ENCODE results near the gene EIF2B5.
"Not testable (repeated sequence)": the region's sequence is repeated elsewhere in the genome, so short reads cannot be mapped to it uniquely, and the experiment has no call there.

The EIF2B5 gene

DNA sequence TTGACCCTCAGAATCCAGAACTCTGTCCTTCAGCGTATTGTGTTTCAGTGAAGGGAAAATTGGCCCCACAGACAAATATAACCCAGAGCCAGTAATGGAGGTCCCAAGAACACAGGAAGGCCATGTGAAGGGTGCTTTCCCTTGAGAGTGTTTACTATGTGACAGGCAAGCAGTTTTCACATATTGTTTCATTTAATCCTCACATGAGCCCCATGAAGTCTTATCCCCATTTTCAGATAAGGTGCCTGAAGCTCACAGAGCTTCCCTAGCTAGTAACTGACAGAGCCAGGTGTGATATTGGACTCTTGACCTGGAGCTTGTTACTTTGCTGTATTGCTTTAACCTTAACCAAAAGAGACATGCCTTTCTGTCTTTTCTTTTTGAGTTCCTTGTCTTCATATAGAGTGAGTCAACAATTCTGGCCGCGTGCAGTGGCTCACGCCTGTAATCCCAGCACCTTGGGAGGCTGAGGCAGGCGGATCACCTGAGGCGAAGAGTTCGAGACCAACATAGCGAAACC is 10.7 kb downstream of the EIF2B5 start:
- DNase-seq (ENCODE audit: low read depth in 2 of 2): no peak

DNA sequence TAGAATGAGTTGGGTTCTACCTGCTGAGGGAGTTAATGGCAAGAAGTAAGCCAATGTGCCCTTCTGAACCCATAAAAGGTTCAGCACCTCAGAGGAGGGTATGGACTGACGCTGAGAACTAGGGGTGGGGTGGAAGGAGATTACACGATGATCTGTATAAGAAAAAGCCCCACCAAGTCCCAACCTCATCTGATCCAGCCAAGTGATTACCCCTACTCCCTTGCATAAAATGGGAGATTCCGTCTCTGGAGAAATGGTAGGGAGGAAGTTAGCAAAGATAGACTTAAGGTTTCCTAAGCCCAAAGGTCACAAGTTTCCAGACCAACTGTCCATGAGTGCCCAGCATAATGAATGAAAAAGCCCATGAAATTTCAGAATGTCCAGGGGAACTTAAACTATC is 12.9 kb downstream of the EIF2B5 start:
- DNase-seq (ENCODE audit: low read depth in 2 of 2): no peak

DNA sequence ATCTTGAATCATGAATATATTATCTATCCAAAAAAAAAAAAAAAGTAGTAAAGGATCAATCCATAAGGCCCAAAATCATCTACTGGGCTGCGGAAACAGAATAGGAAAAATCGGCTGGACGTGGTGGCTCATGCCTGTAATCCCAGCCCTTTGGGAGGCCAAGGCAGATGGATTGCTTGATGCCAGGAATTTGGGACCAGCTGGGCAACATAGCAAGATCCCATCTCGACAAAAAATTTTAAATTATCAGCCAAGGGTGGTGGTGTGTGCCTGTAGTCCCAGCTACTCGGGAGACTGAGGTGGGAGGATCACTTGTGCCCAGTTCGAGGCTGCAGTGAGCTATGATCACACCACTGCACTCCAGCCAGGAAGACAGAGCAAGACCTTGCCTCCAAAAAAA is 14.0 kb downstream of the EIF2B5 start:
- DNase-seq (ENCODE audit: low read depth in 2 of 2): no peak

DNA sequence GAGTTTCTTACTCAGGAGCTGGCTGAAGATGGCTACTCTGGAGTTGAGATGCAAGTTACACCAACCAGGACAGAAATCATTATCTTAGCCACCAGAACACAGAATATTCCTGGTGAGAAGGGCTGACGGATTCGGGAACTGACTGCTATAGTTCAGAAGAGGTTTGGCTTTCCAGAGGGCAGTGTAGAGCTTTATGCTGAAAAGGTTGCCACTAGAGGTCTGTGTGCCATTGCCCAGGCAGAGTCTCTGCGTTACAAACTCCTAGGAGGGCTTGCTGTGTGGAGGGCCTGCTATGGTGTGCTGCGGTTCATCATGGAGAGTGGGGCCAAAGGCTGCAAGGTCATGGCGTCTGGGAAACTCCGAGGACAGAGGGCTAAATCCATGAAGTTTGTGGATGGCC is 14.6 kb downstream of the EIF2B5 start:
- DNase-seq (ENCODE audit: low read depth in 2 of 2): not testable (repeated sequence)

DNA sequence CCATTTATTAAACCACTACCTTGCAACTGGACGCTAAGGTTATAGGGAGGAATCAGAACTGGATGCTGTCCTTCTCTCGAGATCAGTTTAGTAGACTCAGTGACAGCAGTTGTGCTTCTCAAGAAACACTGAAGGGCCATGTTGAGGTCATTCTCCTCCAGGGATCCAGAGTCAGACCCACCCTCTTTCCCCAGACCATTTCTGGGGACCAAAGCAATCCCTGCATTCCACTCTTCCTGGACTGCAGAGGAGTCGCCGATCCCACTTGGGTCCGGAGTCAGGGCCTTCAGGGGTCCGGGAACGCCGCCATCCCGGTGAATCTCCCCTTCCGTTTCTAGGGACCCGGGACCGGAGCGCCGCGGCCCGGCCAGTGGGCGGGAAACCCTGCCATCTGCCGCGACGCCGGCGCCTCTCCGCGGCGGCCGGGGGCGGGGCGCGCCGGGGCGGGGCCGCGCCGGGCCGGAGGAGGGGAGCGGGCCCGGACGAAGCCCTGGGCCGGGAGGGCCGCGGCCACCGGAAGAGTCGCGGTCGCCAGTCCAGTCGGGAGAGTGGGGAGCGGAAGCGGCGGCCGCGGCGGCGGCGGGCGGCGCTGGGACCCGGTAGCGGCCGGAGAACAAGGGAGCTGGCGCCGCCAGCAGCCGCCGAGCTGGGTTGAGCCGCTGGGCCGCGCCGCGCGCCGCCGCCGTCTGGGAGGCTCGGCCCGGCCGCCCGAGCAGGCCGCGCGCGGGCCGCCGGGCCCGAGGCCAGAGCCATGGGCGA is 19.9 kb downstream of the EIF2B5 start, which contains the start of gene DVL3:
Gene DVL3, plus strand, starts transcription at position 493 of the 759 bp plus-strand sequence. Its CDS starts 259 bp downstream, at position 752.
- peak in 1 of 2 donors; percentile 45 for DNase-seq (ENCODE audit: low read depth in 2 of 2)

DNA sequence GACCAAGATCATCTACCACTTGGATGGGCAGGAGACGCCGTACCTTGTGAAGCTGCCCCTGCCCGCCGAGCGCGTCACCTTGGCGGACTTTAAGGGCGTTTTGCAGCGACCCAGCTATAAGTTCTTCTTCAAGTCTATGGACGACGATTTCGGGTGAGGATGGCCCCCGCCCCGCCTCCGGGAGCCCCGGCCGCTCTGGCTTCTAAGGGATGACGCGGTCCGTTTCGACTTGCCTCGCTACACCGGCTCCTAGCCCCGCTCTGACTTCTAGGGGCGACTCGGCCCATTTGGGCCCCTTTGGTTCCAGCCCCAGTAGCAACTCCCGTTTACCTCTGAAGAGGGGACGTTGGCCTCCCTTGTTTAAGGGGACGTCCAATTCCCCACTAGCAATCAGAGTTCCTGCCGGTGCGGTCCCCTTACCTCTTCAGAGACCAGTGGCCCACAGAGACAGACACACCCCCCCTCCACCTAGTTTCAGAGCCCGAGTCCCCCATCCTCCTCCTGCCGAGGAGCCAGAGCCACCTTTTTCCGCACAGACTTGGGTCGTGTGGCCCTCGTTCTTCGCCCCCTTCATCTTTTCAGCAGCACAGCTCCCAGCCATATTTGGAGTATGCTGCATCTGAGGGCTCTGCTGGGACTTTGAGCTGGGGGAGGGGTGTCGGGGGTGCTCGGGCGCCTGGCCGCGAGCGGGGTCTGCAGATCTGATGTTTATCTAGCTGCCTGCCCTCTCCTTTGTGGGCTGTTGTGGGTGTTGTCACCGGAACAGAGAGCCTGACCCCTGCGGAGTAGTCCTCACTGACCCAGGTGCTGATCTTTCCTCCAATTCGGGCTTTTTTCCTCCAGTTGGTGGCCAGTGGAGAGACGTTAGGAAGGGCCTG is 20.7 kb downstream of the EIF2B5 start:
- DNase-seq (ENCODE audit: low read depth in 2 of 2): peak in 1 of 2 donors; percentile 38

DNA sequence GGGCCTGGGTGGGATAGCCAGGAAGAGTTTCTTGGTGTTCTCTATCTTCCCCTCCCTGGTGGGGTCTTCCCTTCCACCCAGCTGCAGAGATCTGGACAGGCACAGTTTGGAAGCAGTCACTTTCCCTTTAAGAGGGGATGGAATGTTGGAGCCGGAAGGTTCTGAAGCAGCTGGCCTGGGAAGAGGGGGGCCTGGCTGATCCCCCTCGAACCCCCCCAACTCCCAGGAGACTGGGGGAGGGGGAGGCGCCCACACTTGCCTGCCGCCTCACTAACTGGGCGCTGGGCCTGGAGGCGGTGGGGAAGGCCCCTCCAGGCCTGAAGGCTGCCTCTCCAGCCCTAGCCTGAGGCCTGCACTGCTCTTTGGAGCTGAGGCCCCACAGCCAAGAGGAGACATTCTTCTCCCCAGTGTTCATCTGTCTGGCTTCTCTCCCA is 21.4 kb downstream of the EIF2B5 start:
- no peak for DNase-seq (ENCODE audit: low read depth in 2 of 2)

DNA sequence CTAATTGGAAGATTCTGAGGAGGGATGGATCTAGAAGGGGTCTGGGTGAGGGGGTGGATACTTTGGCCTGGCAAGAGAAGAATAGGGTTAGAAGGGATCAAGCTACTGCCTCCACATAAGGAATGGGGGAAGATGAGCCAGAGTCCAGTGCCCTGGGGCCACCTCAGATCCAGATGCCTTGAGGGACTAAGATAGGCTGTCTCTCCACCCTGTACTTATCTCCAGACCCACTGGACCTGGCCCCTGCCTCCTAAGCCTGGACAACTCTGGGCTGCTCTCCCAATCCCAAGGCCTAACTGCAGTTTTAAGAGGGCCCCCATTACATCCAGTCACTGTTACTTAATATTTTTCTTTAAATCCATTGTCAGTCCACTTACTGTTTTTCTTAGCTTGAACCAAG is 22.0 kb downstream of the EIF2B5 start:
- no peak for DNase-seq (ENCODE audit: low read depth in 2 of 2)

DNA sequence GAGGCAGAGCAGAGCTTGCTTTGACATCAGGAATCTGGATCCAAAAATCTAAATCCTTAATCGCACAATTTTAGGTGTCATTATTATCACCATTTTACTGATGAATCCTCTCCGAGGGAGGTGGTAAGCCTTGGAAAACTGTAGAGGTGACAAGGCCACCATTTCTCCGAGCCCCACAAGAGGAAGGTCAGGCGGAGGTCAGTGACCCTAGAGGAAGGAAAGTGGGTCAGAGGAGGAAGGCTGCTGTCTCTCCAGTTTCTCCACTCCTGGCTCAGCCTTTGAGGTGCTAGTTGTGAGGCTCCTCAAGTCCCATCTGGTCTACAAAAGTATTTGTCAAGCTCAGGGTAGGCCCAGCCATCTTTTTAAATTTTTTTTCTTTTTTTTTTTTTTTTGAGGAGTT is 23.2 kb downstream of the EIF2B5 start:
- no peak for DNase-seq (ENCODE audit: low read depth in 2 of 2)

DNA sequence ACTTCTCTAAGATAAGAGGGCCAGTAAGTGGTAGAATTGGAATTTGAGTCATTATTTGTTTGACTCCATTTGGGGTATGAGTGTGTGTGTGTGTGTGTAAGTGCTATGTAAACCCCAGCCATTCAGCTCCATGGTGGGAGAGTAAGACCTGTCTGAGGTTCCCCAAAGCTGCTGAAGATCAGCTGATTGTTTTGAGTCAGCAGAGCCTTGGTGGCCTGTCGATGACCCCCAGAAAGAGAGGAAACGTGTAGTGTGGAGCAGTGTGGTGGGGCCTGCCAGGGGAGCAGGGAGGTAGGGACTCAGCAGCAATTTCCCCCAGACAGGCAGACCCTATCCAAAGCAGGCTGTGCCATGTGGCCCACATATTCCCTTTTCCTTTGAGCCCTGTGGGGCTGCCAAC is 25.3 kb downstream of the EIF2B5 start:
- no peak for DNase-seq (ENCODE audit: low read depth in 2 of 2)

DNA sequence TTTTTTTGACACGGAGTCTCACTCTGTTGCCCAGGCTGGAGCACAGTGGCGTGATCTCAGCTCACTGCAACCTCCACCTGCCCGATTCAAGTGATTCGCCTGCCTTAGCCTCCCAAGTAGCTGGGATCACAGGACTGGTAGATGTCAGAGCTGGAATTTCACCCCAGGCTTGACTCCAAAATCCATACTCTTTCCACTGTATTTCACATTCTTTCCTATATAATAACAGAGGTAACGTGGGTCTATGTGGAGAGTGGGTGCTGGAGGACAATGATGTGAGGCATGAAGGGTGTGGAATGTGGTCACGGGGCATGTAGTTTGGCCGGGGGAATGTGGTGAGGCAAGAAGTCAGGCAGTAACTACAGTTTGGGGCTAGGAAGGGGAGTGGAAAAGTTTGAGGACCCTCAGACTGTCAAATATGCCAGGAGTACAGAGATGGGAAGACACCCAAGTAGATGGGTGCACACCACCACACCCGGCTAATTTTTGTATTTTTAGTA is 27.5 kb downstream of the EIF2B5 start:
- DNase-seq (ENCODE audit: low read depth in 2 of 2): not testable (repeated sequence)

DNA sequence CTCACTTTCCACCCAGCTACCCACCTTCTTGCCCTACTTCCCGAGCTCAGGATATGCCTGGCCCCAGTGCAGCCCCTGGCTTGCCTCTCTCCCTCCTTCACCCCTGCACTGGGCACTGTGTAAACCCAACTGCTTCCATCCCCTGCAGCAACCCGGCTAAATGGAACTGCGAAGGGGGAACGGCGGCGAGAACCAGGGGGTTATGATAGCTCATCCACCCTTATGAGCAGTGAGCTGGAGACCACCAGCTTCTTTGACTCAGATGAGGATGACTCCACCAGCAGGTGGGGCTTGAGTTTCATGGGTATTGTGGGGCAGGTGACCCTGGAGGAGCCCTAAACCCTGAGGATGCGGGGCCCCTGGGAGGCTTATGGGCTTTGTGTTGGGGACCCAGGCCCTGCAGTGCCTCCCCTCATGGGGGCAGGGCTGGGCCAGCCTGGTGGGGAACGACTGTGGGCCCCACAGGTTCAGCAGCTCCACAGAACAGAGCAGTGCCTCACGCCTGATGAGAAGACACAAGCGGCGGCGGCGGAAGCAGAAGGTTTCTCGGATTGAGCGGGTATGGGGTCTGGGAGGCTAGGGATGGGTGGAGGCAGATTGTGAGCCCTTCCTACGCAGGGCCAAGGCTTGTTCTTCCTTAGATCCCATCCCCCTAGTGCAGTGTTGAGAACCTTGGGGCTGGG is 29.6 kb downstream of the EIF2B5 start:
- DNase-seq (ENCODE audit: low read depth in 2 of 2): no peak

DNA sequence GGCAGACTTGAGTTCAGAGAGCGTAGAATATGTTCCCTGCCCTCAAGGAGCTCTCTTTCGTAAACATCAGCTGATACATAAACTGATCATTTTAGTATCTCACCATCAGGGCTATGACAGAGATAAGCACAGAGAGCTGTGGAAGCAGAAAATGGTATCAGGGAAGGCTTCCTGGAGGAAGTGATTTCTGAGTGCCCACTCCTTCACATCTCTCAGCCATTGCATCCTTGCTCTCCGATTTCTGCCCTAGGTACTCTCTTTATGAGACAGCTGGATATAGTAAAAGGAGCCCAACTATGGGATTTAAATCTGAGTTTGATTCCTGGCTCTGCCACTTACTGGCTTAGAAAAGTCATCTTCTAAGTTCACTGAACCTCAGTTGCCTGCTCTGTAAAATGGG is 30.4 kb downstream of the EIF2B5 start:
- DNase-seq (ENCODE audit: low read depth in 2 of 2): no peak

DNA sequence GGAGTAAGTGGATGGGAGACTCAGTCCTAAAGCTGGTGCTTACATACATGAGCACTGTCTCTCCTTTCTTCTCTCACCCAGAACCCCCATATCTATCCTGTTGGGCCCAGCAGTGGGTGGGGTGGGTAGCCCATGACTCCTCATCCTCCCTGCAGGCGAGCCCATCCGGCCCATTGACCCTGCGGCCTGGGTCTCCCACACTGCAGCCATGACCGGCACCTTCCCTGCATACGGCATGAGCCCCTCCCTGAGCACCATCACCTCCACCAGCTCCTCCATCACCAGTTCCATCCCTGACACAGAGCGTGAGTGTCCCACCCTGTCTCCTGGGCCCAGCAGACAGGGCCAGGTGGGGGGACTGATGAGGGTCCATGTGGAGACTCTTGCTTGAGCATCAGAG is 31.5 kb downstream of the EIF2B5 start:
- no peak for DNase-seq (ENCODE audit: low read depth in 2 of 2)

DNA sequence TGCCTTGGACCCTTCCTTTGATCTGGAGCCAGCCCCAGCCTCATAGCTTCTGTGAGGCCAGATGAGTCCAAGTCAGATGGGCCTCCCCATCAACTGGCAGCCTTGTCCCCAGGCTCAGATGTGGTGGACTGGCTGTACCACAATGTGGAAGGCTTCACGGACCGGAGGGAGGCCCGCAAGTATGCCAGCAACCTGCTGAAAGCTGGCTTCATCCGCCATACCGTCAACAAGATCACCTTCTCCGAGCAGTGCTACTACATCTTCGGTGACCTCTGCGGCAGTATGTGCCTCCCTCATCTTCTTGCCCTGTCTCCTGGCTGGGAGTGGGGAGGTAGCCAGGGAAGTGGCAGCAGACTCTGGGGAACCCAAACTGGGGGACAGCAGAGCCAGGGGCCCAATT is 32.6 kb downstream of the EIF2B5 start:
- no peak for DNase-seq (ENCODE audit: low read depth in 2 of 2)

DNA sequence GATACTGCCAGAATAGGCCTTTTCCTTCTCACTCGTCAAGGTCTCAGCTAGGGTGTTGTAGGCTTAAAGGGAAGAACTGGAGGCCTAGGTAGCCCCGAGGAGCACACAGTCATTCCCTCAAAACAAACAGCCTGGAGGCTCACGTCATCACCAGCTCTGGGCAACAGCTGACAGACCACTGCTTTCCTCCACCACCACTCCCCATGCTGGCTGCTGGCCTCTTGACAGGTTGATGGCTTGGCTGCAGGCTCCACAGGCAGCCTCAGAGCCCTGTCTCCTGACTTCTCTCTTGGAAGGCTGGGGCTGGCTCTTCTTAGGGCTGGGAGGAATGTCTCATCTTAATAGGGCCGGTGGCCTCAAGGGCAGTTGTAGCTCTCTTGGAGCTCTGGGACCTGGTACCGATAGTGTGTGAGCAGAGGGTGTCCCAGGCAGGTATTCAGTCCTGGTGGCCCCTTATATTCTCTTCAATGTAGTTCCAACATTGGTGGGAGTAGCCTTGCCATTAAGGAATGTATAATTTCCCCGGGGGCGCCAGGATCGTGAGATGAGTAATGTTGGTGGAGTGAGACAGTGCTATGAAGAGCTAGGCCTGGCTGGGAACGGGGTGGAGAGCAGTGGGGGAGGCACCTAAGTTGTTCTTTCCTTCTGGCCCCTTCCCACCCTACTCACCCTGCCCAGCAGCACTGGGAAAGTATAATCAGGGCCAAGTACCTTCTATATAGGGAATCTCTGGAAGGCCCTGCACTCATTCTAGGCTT is 33.4 kb downstream of the EIF2B5 start:
- DNase-seq (ENCODE audit: low read depth in 2 of 2): no peak

DNA sequence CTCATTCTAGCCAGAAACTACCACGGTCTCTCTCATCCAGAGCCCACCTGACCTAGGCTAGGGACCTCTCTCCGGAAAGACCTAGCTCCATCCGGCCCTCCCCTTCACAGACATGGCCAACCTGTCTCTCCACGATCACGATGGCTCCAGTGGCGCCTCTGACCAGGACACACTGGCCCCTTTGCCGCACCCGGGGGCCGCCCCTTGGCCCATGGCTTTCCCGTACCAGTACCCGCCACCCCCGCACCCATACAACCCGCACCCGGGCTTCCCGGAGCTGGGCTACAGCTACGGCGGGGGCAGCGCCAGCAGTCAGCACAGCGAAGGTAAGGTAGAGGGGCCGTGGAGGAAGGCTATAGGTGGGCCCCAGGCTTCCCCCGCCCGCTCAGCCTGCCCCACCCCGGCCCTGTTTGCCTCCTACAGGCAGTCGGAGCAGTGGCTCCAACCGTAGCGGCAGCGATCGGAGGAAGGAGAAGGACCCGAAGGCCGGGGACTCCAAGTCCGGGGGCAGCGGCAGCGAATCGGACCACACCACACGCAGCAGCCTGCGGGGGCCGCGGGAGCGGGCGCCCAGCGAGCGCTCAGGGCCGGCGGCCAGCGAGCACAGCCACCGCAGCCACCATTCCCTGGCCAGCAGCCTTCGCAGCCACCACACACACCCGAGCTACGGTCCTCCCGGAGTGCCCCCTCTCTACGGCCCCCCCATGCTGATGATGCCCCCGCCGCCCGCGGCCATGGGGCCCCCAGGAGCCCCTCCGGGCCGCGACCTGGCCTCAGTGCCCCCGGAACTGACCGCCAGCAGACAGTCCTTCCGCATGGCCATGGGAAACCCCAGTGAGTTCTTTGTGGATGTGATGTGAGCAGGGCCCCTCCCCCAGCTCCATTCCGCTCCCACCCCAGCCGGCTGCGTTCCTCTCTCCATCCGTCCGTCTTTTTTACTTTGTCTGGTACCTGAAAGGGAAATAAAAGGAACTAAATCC is 35.0 kb downstream of the EIF2B5 start:
- DNase-seq (ENCODE audit: low read depth in 2 of 2): no peak

DNA sequence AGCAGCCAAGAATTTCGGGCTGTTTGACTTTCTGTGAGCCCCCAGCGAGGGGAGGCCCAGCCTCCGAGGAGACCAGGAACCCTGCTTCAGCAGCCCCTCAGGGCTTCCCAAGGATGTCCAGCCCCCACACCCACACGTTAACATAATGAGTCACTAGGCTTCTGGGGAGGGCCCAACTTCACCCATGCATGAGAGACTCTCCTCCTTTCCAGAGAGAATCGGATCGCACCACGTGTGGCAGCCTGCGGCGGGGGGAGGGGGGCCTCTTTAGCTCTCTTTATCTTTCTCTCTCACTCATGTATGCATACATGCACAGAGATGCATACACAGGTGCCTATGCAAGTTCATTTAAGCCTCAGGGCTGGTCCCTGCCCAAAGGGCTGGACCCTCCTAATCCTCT is 36.4 kb downstream of the EIF2B5 start:
- DNase-seq (ENCODE audit: low read depth in 2 of 2): no peak

DNA sequence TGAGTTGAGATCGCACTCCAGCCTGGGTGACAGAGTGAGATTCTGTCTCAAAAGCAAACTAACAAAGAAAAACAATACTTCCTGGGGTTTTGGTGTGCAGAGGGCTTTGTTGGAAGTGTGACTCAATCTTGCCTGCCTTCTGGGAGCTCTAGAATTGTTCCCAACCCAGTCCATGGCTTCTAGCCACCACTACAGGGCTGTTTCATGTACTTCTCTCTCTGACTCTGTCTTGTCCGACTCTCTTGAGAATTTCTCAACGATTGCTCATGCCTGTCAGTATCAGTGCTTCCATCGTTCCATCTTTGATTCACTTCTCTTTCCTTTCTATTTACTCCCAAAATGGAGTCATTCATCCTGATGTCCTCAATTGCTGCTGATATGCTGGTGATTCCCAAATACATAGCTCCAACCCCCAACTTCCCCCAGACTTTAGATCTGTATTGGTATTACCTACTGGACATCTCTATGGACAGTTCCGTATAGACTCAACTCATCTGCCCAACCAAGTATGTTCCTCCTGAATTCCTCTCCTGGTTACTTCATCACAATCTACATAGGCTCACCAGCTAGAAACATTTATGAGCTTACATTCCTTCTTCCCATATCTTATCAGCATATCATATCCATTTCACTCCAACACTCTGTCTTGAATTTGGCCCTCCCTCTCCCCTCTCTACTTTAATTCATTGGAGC is 37.7 kb downstream of the EIF2B5 start:
- DNase-seq (ENCODE audit: low read depth in 2 of 2): no peak

Measured in stimulated activated CD4-positive, alpha-beta T cell treated with anti-CD3 and anti-CD28 coated beads, Interleukin-1b, Interleukin-23, amount 100 ng/mL, for 4 hours (primary cell).